GM18867 (cell line): ENCODE measurements around the gene UGT1A8.
A peak's percentile ranks its signal among the peaks of the same experiment; 100 is the strongest.
"Not testable (repeated sequence)": the region's sequence is repeated elsewhere in the genome, so short reads cannot be mapped to it uniquely, and the experiment has no call there.

Experiments used
- ATAC-seq: cut with Tn5 transposase; IDR thresholded peaks from one replicate; pipeline ENCODE4 v1.9.1; 2021; ENCODE audit warnings: mild to moderate bottlenecking, moderate library complexity; ENCODE audit not compliant: unreplicated experiment

The UGT1A8 gene

DNA sequence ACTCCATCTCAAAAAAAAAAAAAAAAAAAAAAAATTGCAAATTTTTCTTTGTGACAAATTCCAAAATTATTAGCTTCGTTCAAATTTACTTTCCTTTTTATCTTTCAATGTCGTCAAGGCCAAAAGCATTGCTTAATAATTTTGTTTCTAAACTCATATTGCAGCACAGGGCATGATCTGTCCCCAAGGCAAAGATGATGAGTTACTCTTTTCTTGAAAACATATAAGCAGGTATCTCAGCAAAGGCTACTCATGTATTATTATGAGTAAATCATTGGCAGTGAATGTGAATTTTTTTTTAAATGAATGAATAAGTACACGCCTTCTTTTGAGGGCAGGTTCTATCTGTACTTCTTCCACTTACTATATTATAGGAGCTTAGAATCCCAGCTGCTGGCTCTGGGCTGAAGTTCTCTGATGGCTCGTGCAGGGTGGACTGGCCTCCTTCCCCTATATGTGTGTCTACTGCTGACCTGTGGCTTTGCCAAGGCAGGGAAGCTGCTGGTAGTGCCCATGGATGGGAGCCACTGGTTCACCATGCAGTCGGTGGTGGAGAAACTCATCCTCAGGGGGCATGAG is 64.2 kb downstream of the UGT1A8 start, which contains the start of gene UGT1A7:
TSS of gene UGT1A7 (plus strand) at position 381 of the 579 bp plus-strand sequence. CDS start at position 418, 37 bp downstream.
- ATAC-seq: no peak

DNA sequence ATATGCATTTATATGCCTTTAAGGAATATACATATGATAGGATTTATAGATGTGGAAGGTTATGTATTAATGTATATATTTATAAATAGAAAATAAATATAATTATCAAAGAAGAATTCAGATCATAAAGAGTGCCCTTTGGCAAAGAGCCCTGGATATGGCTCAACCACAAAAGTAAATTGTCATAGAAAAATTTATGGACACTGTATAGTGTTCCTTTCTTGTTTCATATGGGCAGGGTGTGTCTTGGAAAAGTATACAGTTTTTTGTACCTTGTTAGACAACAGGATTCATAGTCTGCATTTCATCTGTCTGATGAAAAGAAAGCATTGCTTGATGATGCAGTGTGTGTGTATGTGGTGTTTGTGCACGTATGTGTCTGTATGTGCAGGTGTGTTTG is 67.2 kb downstream of the UGT1A8 start:
- ATAC-seq: no peak

DNA sequence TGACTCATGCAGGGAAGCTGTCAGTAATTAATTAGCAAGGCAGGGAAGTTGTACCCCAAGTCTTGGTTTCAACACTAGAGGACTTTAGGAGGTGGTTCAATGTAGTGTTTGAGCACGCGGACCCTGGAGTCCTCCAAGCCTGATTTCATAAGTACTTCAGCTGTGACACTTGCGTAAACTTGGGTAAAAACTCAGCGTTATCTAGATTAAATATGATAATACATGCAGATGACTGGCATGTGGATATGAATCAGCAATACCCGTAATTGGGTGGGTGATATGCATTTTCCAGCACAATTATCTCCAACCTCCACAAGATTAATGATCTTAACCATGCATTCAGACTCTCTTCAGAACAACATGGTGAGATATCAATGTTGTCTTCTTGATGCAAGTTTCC is 69.5 kb downstream of the UGT1A8 start:
- ATAC-seq: no peak

DNA sequence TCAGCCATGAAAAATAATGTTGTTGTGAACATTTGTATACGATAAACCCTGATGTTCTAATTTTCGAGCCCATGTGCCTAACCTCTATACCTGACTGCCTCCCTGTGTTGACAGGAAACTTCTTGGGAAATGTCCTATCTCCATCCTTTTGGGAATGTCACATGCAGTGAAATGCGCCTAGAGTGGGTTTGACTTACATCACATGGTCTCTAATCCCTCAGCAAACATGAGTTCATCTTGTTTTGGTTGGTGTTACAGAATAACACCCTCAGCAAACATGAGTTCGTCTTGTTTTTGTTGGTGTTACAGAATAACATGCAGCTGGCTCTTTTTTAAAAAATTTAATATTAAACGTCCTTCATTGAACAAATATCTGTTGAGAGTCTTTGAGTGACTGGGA is 70.9 kb downstream of the UGT1A8 start:
- ATAC-seq: no peak

DNA sequence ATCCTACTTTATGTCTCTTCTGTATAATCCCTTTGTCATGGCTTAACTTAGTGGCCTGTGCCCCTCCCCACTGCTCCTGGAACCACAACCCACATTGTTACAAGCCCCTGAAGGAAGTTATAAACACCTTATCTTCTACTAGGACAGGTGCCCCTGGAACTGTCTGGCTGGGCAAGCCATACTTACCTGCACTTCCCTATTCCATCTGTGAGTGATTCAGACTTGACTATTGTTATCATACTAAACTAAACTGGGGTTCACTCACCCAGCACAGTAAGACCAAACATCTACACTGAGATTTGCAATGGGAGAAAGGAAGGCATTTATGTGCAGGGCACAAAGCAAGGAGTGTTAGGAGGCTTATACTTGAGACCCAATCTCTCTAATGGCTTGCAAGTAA is 71.6 kb downstream of the UGT1A8 start:
- no peak for ATAC-seq

DNA sequence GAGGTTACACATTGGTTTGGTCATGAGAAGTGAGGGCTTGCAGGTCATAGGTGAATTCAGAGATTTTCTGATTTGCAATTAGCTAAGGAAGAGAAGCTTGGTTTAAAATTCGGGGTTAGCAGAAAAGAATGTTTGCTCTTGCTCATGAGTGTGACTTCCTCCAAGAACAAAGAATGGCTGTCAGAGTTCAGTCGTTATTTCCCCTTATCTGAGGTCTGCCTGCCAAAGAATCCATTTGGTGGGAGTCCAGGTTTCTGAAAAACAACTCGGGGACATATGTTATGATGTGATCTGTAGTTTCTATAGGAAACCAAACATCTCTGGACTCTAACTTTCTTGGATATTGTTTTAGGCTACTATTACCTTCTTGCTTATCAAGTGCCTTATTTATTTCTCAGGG is 72.1 kb downstream of the UGT1A8 start:
- ATAC-seq: no peak

DNA sequence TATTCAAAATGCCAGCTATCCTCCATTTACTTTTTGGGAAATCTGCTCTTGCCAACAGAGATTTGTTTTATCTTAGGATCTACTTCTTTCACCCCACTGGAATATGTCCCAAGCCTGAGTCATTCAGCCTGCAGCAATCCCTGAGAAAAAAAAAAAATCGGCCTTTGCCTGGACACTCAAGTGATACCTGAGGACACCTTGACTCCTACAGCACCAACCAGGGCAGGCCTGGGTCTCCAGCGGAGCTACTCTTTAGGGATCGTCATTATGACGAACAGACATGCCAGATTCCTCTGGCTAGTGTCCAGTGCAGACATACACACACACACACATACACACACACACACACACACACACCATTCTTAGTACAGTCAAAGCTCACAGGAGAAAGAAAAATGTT is 73.0 kb downstream of the UGT1A8 start:
- no peak for ATAC-seq

DNA sequence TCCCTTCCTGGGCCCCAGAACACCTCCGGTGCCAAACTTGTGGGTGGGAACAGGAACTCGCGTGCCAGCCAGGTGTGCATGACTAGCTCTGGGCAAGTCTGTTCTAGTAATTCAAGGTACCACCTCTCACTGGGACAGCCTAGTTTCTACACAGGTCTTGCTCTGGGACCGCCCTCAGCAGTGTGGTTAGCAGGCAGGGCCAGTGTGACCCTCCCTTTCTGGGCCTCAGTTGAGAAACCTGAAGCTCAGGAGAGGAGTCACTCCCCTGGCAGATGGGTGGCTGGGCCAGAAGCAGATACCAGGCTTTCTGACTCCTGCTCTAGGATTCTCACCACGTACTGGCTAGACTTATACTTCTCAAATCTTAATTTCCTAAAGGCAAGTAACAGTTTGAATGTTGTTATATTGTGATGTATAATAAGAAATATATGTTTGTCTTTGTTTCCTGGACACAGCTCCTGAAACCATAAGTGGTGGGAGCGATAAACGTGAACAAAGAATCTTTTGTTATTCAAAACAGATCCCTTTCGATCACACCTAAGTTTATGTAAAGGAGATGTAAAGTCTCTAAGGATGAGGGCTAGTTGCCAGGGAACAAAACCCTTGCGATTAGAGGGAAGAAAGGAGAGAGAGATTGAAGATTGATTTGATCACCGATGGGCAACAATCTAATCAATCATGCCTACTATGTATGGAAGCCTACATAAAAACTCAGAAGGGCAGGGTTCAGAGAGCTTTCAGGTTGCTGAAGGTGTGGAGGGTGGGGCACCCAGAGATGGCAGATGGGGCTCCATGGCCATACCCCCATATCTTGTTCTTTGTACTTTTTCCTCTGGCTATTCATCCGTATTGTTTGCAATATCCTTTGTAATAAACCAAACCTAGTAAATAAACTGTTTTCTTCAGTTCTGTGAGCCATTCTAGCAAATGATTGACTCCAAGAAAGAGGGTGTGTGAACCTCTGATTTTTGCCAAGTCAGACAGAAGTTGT is 74.3 kb downstream of the UGT1A8 start:
- ATAC-seq: no peak

DNA sequence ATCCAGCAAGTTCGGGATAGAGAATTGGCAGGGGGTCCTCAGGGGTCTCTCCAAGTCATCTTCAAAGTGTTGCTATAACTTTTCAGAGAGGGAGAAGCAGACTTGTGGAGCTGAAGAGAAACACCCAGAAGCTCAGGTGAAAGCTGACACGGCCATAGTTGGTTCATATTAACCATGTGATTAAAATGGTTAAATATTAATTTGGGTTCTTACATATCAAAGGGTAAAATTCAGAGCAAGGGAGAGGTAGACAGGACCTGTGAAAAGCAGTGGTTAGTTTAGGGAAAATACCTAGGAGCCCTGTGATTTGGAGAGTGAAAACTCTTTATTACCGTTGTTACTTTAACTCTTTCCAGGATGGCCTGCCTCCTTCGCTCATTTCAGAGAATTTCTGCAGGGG is 75.2 kb downstream of the UGT1A8 start, which contains the start of gene UGT1A6:
TSS of gene UGT1A6 (plus strand) at position 243 of the 400 bp plus-strand sequence. CDS start at position 358, 115 bp downstream.
- ATAC-seq: no peak

DNA sequence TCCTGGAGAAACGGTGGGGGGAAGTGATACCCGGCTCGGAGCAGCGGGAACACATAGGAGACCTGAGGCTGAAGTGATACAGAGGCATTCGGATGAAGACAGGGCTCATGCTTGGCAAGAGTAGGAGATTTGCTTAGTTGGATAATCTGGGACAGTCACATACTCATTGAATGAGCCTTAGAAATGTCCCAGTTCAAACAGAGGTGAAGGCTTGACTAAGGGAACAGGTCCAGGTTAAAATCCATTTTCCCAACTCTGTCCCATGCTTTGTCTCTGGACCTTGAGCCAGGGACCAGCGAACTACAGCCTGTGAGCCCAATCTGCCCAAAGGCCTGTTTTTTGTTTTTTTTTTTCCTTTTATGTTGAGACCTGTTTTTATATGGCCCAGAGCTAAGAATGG is 76.5 kb downstream of the UGT1A8 start:
- no peak for ATAC-seq

DNA sequence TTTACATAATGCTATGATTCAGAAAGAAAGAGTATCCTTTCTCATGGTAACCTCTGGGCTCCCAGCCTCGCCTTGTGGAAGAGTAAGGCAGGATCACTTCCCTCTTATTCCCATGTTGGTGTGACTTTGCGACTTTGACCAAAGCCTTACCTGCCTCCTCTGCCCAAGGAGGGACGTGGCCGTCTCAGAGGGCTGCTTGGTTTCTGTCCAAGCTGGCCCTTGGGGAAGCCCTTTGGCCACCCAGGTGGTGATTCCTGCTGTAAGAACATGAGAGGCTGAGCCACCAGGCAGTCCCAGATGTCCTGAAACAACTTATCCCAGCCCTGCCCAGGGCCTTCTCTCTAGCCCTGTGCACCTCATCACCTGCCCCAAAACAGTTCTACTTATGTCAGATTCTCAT is 81.3 kb downstream of the UGT1A8 start:
- ATAC-seq: no peak

DNA sequence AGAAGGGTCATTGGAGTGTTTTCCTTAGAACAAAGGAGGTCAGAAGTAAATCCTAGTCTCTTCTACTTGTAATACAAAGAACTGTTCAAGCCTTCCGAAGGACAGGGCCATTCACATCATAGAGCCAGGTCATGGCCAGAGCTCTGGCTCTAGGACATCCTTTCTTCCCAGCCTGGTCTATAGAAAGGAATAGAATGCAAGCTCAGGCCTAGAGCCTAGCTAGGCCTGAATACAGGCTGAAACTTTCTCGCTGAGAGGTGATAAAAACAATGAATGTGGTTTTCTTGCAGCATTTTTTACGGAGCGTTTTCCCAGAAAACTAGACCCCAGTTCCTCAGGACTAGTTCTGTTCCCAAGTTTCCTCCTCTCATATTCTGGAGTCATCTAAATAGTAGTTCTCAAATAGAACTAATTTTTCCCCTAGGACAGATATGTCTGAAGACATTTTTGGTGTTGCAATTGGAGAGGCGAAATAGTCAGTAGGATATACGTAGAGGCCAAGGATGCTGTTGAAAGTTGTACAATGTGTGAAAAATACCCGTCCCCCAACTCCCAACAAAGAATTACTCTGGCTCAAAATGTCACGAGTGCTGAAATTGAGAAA is 82.1 kb downstream of the UGT1A8 start:
- ATAC-seq: no peak

DNA sequence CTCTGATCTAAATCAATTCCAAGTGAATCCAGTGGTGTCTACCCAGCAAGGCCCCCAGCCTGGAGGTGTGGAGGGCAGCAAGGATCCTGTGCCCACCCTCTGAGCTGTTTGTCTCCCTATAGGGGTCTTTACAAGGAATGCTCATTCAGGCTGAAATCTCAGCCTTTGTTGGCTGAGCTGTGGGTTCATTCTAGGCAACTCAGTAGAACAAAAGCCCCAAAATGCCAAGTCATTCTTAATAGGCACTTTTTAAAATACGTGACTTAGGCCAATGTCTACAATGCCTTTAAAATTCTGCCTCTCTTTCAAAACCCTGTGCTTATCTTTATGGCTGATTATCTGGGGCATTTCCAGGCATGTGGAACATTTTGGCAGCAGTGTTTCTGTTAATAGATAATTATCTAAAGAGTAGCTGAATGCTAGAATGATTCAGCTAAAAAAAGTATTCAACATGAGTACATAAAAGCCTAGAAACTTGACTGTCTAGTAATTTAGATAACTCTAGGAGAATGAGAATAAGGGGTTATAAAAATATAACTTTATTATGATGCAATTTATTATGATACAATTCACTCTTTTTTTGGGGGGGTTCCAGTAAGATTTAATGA is 82.7 kb downstream of the UGT1A8 start:
- ATAC-seq: no peak

DNA sequence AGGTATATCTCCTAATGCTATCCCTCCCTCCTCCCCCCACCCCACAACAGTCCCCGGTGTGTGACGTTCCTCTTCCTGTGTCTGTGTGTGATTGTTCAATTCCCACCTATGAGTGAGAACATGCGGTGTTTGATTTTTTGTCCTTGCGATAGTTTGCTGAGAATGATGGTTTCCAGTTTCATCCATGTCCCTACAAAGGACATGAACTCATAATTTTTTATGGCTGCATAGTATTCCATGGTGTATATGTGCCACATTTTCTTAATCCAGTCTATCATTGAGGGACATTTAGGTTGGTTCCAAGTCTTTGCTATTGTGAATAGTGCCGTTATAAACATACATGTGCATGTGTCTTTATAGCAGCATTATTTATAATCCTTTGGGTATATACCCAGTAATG is 83.4 kb downstream of the UGT1A8 start:
- ATAC-seq: not testable (repeated sequence)

DNA sequence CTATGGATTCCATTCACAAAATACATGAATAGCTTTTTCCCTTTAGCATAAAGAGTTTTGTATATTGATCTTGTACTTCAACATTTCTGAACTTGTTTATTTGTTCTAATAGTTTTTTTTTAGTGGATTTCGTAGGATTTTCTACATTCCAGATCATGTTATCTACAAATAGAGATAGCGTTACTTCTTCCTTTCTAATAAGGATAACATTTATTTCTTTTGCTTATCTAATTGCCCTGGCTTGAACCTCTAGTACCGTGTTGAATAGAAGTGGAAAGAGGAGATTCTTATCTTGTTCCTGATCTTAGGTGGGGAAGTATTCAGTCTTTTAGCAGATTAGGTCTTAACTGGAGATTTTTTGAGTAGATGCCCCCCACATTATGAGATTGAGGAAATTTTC is 84.8 kb downstream of the UGT1A8 start:
- ATAC-seq: no peak

DNA sequence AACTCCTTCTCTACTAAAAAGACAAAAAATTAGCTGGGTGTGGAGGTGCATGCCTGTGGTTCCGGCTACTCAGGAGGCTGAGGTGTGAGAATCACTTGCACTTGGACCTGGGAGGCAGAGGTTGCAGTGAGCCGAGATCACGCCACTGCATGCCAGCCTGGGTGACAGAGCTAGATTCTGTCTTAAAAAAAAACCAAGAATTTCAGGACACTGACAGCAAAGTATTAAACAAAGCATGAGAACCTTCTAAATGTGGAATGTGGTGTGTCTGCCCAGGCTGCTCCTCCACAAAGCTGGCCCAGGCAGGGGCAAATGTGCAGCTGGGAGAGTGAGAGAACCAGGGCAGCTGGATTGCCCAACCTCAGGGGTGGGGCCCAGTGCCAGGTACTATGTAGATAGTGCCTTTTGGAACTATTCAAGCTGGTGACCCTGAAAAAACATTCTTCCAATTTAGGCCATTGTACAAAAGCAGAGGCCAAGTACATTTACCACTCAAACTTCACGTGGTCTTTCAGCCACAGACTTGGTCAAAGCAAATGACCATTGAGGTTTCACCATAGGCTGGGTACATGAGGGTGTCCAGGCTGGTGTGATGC is 88.6 kb downstream of the UGT1A8 start:
- no peak for ATAC-seq

DNA sequence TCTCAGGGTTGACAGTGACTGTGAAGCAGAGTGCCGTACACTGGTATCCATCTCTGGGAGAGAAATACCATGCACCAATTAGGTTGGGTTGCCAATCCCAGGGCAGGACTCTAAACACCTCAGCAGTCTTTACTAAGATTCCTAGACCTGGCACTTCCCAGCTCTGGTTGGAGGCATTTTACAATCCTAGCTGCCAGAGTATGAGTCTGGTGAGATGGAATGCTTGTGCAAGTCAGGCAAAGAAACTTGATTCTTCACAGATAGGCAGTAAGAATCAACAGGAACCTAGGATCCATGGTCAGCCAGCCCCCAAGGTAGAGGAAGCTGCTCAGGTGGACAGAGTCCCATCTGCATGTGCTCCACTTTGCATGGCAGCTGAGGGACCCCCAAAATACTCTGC is 89.3 kb downstream of the UGT1A8 start:
- no peak for ATAC-seq

DNA sequence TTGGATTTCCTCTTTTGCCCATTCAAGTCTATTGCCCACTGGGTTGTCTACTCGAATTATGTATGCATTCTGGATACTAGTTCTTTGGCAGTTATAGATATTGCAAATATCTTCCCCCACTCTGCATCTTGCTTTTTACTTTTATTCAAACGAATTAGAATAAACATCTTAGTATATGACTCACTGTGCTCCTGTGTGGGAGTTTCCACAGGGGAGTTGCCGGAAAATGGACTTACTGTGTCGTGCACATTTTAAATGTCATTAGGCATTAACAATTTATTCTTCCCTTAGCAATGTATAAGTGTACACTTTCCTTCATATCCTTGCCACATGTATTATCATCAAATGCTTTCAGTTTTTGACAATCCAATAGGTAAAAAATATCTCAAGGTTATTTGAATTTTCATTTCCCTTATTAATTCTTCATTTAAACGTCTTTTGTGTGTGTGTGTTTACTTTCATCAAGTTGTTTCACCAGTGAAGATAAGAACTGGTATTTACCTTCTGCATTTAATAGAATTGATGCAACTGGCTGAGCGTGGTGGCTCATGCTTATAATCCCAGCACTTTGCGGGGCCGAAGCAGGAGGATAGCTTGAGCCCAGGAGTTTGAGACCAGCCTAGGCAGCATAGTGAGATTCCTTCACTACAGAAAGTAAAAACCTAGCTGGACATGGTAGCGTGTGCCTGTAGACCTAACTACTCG is 90.7 kb downstream of the UGT1A8 start:
- no peak for ATAC-seq

DNA sequence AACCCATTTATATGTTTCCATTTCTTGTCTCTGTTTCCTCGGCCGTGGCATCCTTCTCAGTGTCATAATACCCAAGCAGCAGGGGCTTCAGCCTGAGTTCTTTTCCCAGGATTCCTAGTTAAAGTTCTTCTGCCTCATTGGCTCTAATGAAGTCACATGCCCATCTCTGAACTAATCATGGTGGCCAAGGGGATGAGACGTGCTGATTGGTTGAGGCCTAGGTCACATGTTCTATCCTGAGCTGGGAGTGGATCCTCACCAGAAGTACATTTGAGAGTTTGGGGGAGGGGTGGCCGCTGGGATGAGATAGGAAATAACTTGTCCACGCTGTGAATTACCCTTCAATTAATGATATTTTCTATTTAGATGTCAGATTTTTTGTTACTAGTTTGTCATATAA is 91.5 kb downstream of the UGT1A8 start:
- ATAC-seq: no peak

DNA sequence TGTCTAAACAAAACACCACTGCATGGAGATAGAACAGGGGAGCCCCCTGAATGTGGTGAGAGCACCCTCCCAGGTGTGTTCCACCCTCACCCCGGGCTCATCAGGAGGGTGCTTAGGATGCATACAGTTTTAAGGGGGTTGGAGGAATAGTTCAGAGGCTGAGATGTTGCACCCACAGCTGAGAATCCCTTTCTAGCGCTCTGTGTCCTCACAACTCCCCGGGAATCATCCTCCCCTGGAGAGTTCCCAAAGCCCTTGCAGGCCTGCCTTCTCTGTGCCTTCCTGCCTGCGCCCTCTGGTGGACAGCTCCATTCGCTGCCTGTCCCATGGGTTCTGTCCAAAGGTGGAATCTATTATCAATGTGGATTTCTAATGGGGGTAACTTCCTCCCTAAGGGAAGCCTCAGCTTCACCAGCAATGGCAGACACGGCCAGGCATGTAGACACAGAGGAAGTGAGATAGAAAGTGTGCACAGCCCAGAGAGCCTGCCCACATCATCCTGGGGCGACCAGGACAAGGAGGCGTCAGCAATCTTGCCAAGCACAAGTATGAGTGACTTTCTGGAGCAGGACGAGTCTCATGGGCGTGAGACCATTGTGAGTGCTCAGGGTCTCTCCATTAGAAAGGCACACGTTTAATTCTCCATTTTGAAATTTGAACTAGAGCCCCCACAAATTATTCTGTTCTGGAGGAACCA is 94.0 kb downstream of the UGT1A8 start:
- peak; percentile 57 for ATAC-seq
